Activated CD8-positive, alpha-beta memory T cell treated with anti-CD3 and anti-CD28 coated beads, Interleukin-2, amount 50 U/mL, for 1 hour (primary cell): ENCODE data around the gene ANKAR.
"Not testable (repeated sequence)": the region's sequence is repeated elsewhere in the genome, so short reads cannot be mapped to it uniquely, and the experiment has no call there.

Experiments used
- DNase-seq: peaks from one replicate; pipeline ENCODE4 v3.0.0-alpha.2; 2020; ENCODE audit errors: extremely low read depth

The ANKAR gene

GRCh38 chr2:189674374-189675112 is at the start of gene ANKAR:
Gene ANKAR (plus strand): TSS chr2:189674670. CDS start chr2:189676491, 1,821 bp downstream.
- peak; percentile 49 for DNase-seq

- no peak for DNase-seq
Measured at GRCh38 chr2:189625636-189626035, 48.8 kb upstream of the ANKAR start.

GRCh38 chr2:189627789-189628188 is 46.7 kb upstream of the ANKAR start:
- no peak for DNase-seq

- no peak for DNase-seq
Measured at GRCh38 chr2:189628817-189629530, 45.5 kb upstream of the ANKAR start.

DNA sequence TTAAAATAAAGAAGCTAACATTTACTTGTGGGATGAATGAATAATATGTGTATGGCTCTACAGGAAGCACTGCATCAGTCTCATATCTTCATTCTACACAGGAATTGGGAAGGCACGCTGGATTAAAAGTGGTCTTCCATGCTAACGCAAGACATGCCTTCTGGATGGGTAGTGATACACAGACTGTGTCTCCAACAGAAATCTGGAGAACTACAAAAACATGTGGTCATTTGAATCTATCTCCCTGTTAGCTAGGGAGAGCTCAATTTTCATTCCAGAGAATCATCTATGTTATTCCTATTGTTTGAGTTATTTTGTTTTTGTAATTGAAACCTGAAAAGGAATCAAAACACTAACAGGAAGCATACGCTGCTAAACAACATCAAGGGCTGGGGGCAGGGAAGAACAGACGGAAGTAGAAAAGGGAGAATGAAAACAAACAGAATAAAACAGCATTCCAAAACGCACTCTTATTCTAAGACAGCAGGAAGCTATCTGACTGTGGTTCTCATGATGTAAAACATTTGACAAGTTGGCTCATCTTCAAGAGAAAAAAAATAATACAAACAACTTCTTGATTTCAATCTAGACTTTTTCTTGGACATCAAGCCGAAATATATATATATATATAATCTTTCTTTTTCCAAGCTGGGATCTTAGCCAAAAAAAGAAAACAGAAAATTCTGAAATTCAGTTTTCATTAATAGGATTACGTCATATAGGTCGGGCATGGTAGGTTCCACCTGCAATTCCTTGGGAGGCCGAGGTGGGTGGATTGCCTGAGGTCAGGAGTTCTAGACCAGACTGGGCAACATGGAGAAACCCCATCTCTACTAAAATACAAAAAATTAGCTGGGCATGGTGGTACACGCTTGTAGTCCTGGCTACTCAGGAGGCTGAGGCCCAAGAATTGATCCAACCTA is 44.7 kb upstream of the ANKAR start:
- no peak for DNase-seq

GRCh38 chr2:189631849-189632248 is 42.6 kb upstream of the ANKAR start:
- no peak for DNase-seq

DNA sequence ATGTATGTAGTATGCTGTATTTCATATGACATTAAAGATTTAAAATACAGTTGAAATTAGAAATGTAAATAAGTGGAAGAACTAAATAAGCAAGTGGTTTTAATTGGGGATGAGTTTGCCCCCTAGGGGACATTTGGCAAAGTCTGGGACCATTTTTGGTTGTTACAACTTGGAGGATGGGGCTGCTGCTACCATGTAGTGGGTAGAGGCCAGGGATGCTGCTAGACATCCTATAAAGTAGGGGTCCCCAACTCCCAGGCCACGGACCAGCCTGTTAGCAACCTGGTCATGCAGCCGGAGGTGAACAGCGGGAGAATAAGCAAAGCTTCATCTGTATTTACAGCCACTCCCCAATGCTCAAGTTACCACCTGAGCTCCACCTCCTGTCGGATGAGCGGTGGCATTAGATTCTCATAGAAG is 41.1 kb upstream of the ANKAR start:
- DNase-seq = no peak

- DNase-seq = no peak
Measured at GRCh38 chr2:189635353-189635752, 39.1 kb upstream of the ANKAR start.

- DNase-seq = no peak
Measured at GRCh38 chr2:189638301-189639006, 36.0 kb upstream of the ANKAR start.

DNA sequence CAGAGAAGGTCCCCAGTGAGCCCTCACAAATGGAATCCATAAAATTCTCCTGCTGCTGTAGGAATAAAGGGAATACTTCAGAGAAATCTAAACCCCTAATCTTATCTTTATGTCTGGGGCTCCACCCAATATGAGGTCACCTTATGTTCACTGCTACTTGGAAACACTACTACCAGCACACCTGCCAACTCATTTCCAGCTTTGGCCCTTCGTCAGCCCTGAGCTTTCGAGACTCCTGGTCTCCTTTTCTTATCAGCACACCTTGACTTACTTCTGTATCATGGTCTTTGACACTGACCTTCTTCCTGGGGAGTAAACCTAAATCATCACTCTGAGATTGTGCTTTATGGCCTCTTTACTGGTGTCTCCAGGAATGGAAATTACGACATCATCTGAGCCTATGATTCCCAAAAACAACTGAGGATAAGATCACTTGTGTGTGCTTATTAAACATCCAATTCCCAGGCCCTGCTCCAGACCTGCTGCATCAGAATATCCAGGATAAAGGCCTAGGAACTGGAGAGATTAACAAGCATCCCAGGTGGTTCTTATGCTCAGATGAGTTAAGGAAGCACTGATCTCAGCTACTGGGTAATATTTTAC is 35.4 kb upstream of the ANKAR start:
- DNase-seq = no peak

DNA sequence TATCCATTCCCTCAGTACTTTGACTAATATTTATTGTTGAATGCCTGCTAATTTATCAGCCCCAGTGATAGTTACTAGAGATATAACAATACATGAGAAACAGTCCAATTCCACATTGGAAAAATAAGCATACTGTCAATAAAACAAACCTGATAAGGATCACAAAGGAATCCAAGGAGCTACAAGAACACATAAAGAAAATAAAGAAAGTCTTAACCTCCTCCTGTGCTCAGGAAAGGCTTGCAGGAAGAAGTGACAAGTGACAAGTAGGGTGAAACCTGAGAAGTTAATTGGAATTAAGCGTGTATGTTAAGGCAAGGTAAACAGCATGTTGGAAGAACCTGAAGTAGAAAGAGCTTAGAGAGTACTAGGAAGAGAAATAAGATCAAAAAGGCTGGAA is 33.5 kb upstream of the ANKAR start:
- DNase-seq = no peak

- no peak for DNase-seq
Measured at GRCh38 chr2:189641590-189641989, 32.9 kb upstream of the ANKAR start.

DNA sequence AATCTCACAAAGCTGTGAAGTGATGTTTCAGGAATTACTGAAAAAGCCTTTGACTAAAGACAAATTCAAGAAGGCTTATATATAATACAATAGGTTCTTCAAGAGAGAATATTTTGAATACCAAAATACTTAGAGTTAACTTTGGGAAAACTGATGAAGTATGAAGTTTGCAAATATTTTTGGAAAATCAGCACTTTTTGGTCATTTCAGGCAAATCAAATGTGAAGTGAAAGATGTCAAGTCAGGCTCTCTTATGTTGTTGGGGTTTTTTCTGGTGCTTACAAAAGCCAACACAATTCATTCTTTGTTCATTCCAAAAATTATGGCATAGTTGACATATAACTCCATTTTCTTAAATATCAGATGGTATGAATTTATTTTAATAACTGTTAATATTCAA is 27.9 kb upstream of the ANKAR start:
- DNase-seq = no peak

- no peak for DNase-seq
Measured at GRCh38 chr2:189648846-189649509, 25.5 kb upstream of the ANKAR start.

GRCh38 chr2:189651284-189651683 is 23.2 kb upstream of the ANKAR start:
- DNase-seq = no peak

GRCh38 chr2:189653464-189653863 is 21.0 kb upstream of the ANKAR start:
- not testable (repeated sequence) for DNase-seq

DNA sequence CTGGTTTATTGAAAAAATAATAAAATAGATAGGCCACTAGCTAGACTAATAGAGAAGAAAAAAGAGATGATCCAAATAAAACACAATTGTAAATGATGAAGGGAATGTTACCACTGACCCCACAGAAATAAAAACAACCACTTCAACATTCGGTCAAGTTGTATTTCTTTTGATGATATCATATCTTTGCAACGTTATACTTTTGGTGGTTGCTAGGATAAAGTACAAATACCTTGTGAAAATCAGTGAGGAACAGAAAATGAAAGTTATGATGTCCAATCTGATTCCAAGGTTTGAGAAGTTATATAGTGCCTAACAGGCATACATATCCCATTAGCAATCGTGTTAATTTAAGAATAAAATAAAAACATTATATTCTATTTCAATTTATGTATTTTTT is 19.8 kb upstream of the ANKAR start:
- DNase-seq = no peak

DNA sequence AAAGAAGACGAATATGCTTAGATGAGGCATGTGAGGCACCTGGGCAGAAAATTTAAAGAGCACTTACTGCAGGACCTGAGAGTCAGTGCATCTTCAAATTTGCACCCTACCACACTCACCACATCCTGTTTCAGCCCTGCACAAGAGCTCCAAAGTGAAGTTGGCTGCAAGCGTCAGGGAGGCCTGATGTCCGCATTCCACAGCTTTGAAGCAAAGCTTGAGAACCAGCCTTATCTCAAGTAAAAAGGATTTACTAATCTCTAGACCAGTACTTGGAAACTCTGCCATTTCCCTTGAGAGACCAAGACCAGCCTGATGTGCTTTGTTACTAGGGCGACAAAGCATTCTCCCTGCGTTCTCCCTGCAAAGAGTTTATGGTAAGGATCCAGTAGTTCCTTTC is 16.6 kb upstream of the ANKAR start:
- no peak for DNase-seq

DNA sequence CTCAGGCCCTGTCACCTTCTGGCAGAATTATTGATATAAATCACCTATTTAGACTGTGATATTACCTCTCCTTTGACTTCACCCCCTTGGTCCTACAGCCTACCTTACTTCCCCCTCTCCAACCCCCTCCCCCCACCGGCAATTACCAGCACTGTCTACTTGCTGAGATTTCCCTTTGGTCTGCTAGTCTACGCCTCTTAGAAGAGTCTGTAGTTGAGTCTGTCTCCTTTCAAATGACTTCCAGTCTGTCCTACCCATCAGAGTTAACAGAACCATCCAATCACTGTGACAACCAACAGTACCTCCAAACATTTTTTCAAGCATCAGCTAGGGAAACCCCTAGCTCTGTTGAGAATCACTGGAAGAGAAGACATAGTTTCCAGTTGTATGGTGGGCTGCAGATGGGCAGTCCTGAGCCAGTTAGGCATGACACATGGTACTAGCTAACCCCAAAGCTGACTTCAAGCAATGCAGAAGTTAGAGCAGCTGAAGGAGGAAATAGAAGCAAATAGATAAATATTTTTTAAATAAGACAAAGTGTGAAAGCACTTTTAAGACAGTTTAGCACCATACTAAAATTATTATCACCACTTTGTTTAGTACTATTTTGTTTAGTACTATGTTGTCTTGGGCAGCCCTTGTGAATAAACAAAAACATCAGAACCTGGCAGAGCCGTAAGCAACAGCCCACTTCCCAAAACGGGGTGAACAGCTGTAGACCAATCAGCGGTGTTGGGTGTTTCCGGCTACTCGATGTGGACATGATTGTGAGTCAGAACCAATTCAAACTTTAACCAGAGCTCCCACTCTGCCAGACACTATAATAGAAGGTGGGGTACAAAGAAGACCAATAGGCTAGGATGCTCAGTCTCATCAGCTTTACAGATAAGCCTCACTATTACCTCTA is 15.9 kb upstream of the ANKAR start:
- no peak for DNase-seq

GRCh38 chr2:189659734-189660133 is 14.7 kb upstream of the ANKAR start:
- DNase-seq = no peak
